Measurements from ENCODE around the gene CFAP68.

- TF ChIP-seq POLR2A (IDR thresholded peaks at IDR 0.05; ENCODE audit: low read depth, low read length), result no peak
- TF ChIP-seq SPI1 (IDR thresholded peaks at IDR 0.05; ENCODE audit: low read depth, low read length), result no peak
- no peak for TF ChIP-seq TAF1 (IDR thresholded peaks at IDR 0.05; ENCODE audit: low read depth, low read length)
Observed at GRCh38 chr11:111843661-111844060, 35.7 kb upstream of the CFAP68 start.

Measured in GM12891 (cell line).